SK-N-SH treated with all-trans-retinoic acid at 6 μM for 48 hours (cell line): ENCODE data around the gene MTRF1.

Experiments used
- ARNTL ChIP-seq: fragments of 450-650 bp; formaldehyde crosslinking; IDR thresholded peaks from 2 replicates; pipeline ENCODE4 v1.5.0; 2020; ENCODE audit warnings: low read depth, mild to moderate bottlenecking, moderate library complexity, borderline replicate concordance
- CREB5 ChIP-seq: fragments of 250-450 bp; sonication (Bioruptor Pico); IDR thresholded peaks from 2 replicates; pipeline ENCODE4 v1.5.1; 2020; ENCODE audit warnings: low read depth, mild to moderate bottlenecking, moderate library complexity
- CSDC2 ChIP-seq: fragments of 250-450 bp; sonication (Bioruptor Pico); IDR thresholded peaks from 2 replicates; pipeline ENCODE4 v1.5.0; 2020; ENCODE audit warnings: mild to moderate bottlenecking, moderate library complexity
- CSRNP3 ChIP-seq: fragments of 250-450 bp; sonication (Bioruptor Pico); IDR thresholded peaks from 2 replicates; pipeline ENCODE4 v1.5.1; 2021; ENCODE audit warnings: mild to moderate bottlenecking, moderate library complexity
- ESRRG ChIP-seq: fragments of 250-450 bp; sonication (Bioruptor Pico); IDR thresholded peaks from 2 replicates; pipeline ENCODE4 v1.6.1; 2021; ENCODE audit warnings: mild to moderate bottlenecking
- POU6F1 ChIP-seq: fragments of 250-450 bp; sonication (Bioruptor Pico); IDR thresholded peaks from 2 replicates; pipeline ENCODE4 v1.8.0; 2021; ENCODE audit warnings: low read depth, mild to moderate bottlenecking, moderate library complexity, borderline replicate concordance
- PPARA ChIP-seq: fragments of 250-450 bp; sonication (Bioruptor Pico); IDR thresholded peaks from 2 replicates; pipeline ENCODE4 v1.5.0; 2020; ENCODE audit warnings: mild to moderate bottlenecking, borderline replicate concordance
- RARB ChIP-seq: fragments of 250-450 bp; sonication (Bioruptor Pico); IDR thresholded peaks from 2 replicates; pipeline ENCODE4 v1.8.0; 2021; ENCODE audit warnings: mild to moderate bottlenecking, moderate library complexity
- ZFP3 ChIP-seq: fragments of 250-450 bp; sonication (Bioruptor Pico); IDR thresholded peaks from 2 replicates; pipeline ENCODE4 v1.5.0; 2020; ENCODE audit warnings: mild to moderate bottlenecking, moderate library complexity
- ZFP30 ChIP-seq: fragments of 450-650 bp; formaldehyde crosslinking; IDR thresholded peaks from 2 replicates; pipeline ENCODE4 v1.5.0; 2022; ENCODE audit warnings: mild to moderate bottlenecking, moderate library complexity
- ZNF8 ChIP-seq: fragments of 450-650 bp; formaldehyde crosslinking; IDR thresholded peaks from 2 replicates; pipeline ENCODE4 v1.5.0; 2020; ENCODE audit warnings: mild to moderate bottlenecking, moderate library complexity
- TF ChIP-seq, protein P1 (sequence below): fragments of 250-450 bp; sonication (Bioruptor Pico); IDR thresholded peaks from 2 replicates; pipeline ENCODE4 v1.8.0; 2020; ENCODE audit warnings: mild to moderate bottlenecking, moderate library complexity, borderline replicate concordance

DNA sequence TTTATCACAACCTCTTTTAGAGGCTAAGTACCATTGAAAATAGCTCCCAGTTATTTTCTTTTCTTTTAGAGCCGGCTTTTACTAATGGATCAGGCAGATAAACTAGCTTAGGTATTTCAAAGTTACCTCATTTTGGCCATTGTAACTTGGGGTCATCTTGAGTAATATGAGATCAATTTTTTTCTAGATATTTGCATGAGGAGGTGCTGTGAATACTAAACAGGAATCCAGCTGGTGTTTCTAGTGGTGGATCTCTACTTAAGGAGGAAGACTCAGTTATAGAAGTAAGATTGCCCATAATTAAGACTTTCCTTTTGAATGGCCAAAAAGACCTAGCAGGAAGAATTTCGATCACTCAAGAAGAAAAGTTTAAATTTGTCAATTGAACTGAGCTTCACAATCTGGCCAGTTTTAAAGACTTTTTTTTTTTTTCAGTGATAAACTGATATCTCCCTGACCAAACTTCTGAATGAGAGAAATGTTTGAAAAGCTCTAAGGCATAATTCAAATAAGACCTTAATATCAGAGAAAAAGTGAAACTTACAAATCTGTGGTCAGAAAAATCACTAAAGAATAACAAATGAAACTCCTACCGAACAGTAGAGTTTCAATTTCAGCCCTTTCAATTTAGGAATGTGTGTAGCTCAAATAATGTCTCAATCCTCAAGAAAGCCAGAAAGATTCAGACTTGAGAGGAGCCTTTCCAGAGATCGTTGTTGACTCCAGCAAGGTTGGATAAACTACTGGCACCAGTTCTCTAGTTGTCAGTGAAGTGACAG lies 36.1 kb upstream of the MTRF1 start:
- TF ChIP-seq CSDC2 (CRISPR knock-in tag) (no peak), ESRRG (CRISPR knock-in tag) (no peak), ARNTL (no peak), ZNF8 (CRISPR knock-in tag) (no peak), PPARA (CRISPR knock-in tag) (no peak), ZFP30 (CRISPR knock-in tag) (no peak), ZFP3 (CRISPR knock-in tag) (no peak), CREB5 (CRISPR knock-in tag) (no peak), POU6F1 (CRISPR knock-in tag) (no peak), RARB (no peak), CSRNP3 (CRISPR knock-in tag) (no peak)
- TF ChIP-seq, protein P1, sequence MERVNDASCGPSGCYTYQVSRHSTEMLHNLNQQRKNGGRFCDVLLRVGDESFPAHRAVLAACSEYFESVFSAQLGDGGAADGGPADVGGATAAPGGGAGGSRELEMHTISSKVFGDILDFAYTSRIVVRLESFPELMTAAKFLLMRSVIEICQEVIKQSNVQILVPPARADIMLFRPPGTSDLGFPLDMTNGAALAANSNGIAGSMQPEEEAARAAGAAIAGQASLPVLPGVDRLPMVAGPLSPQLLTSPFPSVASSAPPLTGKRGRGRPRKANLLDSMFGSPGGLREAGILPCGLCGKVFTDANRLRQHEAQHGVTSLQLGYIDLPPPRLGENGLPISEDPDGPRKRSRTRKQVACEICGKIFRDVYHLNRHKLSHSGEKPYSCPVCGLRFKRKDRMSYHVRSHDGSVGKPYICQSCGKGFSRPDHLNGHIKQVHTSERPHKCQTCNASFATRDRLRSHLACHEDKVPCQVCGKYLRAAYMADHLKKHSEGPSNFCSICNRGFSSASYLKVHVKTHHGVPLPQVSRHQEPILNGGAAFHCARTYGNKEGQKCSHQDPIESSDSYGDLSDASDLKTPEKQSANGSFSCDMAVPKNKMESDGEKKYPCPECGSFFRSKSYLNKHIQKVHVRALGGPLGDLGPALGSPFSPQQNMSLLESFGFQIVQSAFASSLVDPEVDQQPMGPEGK (CRISPR knock-in tag): no peak
